NCI-H2081 treated with DMSO at 0.1 percent for 48 hours (cell line): ENCODE measurements around the gene NPAS1.

ENCODE experiments used
- DNase-seq: peaks from one replicate; lab custom pipeline; 2025; lab: John Stamatoyannopoulos, UW

NPAS1 gene

GRCh38 chr19:47019431-47020041 lies at the start of gene NPAS1:
Gene NPAS1 (plus strand): TSS chr19:47019837. CDS start chr19:47021048, 1,211 bp downstream.
- DNase-seq: no peak

GRCh38 chr19:46970815-46971214 lies 48.8 kb upstream of the NPAS1 start:
- DNase-seq: no peak

- no peak for DNase-seq
Measured at GRCh38 chr19:46972311-46972710, 47.3 kb upstream of the NPAS1 start.

GRCh38 chr19:46974181-46974580 lies 45.5 kb upstream of the NPAS1 start:
- no peak for DNase-seq

GRCh38 chr19:46975011-46975924 lies 44.4 kb upstream of the NPAS1 start:
- DNase-seq: no peak

- peak; percentile 33 for DNase-seq
Measured at GRCh38 chr19:46975925-46976782, 43.5 kb upstream of the NPAS1 start.

- DNase-seq: no peak
Measured at GRCh38 chr19:46976845-46977320, 42.8 kb upstream of the NPAS1 start.

GRCh38 chr19:46977548-46977947 lies 42.1 kb upstream of the NPAS1 start:
- no peak for DNase-seq

- DNase-seq: no peak
Measured at GRCh38 chr19:46978171-46978869, 41.3 kb upstream of the NPAS1 start.

- DNase-seq: no peak
Measured at GRCh38 chr19:46979126-46980105, 40.2 kb upstream of the NPAS1 start.

GRCh38 chr19:46980761-46981160 lies 38.9 kb upstream of the NPAS1 start:
- DNase-seq: no peak

- DNase-seq: no peak
Measured at GRCh38 chr19:46981286-46981945, 38.2 kb upstream of the NPAS1 start.

- no peak for DNase-seq
Measured at GRCh38 chr19:46983097-46983496, 36.5 kb upstream of the NPAS1 start.

GRCh38 chr19:46984077-46985010 lies 35.3 kb upstream of the NPAS1 start:
- peak; percentile 71 for DNase-seq

- DNase-seq: no peak
Measured at GRCh38 chr19:46985542-46986415, 33.9 kb upstream of the NPAS1 start.

- no peak for DNase-seq
Measured at GRCh38 chr19:46988614-46989230, 30.9 kb upstream of the NPAS1 start.

GRCh38 chr19:46990991-46991676 lies 28.5 kb upstream of the NPAS1 start:
- peak; percentile 23 for DNase-seq
